HL-60 (cell line): ENCODE measurements around the gene IKZF3.

ENCODE experiments used
- CTCF ChIP-seq: IDR thresholded peaks from one replicate; pipeline ENCODE4 v1.5.1; 2011; ENCODE audit warnings: low read length, control low read depth, inconsistent platforms; ENCODE audit not compliant: insufficient read depth
- POLR2AphosphoS5 ChIP-seq: IDR thresholded peaks from 2 replicates; pipeline ENCODE4 v1.6.1; 2012; ENCODE audit warnings: low read depth

GRCh38 chr17:39737206-39737759 is 126.8 kb downstream of the IKZF3 start:
- no peak for TF ChIP-seq CTCF
- TF ChIP-seq POLR2AphosphoS5, result no peak
